WTC11 (cell line): ENCODE data around the gene GRID2. TPM values are rescaled to one million over a fixed set of nuclear protein-coding genes. Genes with fewer than 3 reads are reported as not detected.

Experiments used
- ATAC-seq: fragments of 200-7000 bp; cut with Tn5 transposase; 2 replicates; pipeline ENCODE4 v1.10.0; 2021; ENCODE audit warnings: mild to moderate bottlenecking, moderate library complexity
- CTCF ChIA-PET: fragments of 300-600 bp; sonication (Branson Sonifier 250); formaldehyde crosslinking; loops from one replicate; lab custom pipeline; 2021; ENCODE audit warnings: antibody characterized with exemption; lab: Charles Lee
- POLR2A ChIA-PET: fragments of 350-600 bp; sonication (Branson Sonifier 250); formaldehyde crosslinking; loops from one replicate; lab custom pipeline; 2021; ENCODE audit warnings: antibody characterized with exemption; lab: Charles Lee
- DNase-seq: peaks from one replicate; pipeline ENCODE4 v3.0.0; 2021; ENCODE audit warnings: low spot score
- H3K27ac Mint-ChIP-seq: 2 replicates; pipeline ENCODE4 v1.8.0; 2021; ENCODE audit warnings: mixed read lengths
- H3K27me3 Mint-ChIP-seq: 2 replicates; pipeline ENCODE4 v1.8.0; 2021; ENCODE audit warnings: low read depth, mild to moderate bottlenecking, moderate library complexity, mixed read lengths
- H3K36me3 Mint-ChIP-seq: 2 replicates; pipeline ENCODE4 v1.8.0; 2021; ENCODE audit warnings: mixed read lengths
- H3K4me1 Mint-ChIP-seq: 2 replicates; pipeline ENCODE4 v1.8.0; 2022; ENCODE audit warnings: mixed read lengths
- H3K4me3 Mint-ChIP-seq: 2 replicates; pipeline ENCODE4 v1.8.0; 2021; ENCODE audit warnings: mild to moderate bottlenecking, moderate library complexity, mixed read lengths
- H3K9me3 Mint-ChIP-seq: 2 replicates; pipeline ENCODE4 v1.8.0; 2021; ENCODE audit warnings: mixed read lengths
- CBFB ChIP-seq: sonication (generic); formaldehyde crosslinking; IDR thresholded peaks from 2 replicates; pipeline ENCODE4 v1.8.1; 2022; ENCODE audit warnings: mild to moderate bottlenecking, low read depth, missing genetic modification reagents
- CREB1 ChIP-seq: sonication (generic); formaldehyde crosslinking; IDR thresholded peaks from 2 replicates; pipeline ENCODE4 v1.8.0; 2023; ENCODE audit warnings: mild to moderate bottlenecking, missing genetic modification reagents
- ELF4 ChIP-seq: sonication (generic); formaldehyde crosslinking; IDR thresholded peaks from 2 replicates; pipeline ENCODE4 v1.8.1; 2022; ENCODE audit warnings: low read depth, mild to moderate bottlenecking, moderate library complexity, missing genetic modification reagents
- IRF2 ChIP-seq: sonication (generic); formaldehyde crosslinking; IDR thresholded peaks from 2 replicates; pipeline ENCODE4 v1.8.0; 2022; ENCODE audit warnings: low read depth, missing genetic modification reagents, borderline replicate concordance
- MXD4 ChIP-seq: fragments of 250-450 bp; sonication (Bioruptor Pico); IDR thresholded peaks from 2 replicates; pipeline ENCODE4 v1.8.0; 2021; ENCODE audit warnings: mild to moderate bottlenecking, moderate library complexity, borderline replicate concordance
- MYBL2 ChIP-seq: sonication (generic); formaldehyde crosslinking; IDR thresholded peaks from 2 replicates; pipeline ENCODE4 v1.8.1; 2023; ENCODE audit warnings: mild to moderate bottlenecking, moderate library complexity, missing genetic modification reagents
- NFYB ChIP-seq: sonication (generic); formaldehyde crosslinking; conservative IDR thresholded peaks from 2 replicates; pipeline ENCODE4 v1.8.0; 2022; ENCODE audit warnings: low read depth, missing genetic modification reagents
- SMAD3 ChIP-seq: sonication (generic); formaldehyde crosslinking; IDR thresholded peaks from 2 replicates; pipeline ENCODE4 v1.8.0; 2022; ENCODE audit warnings: missing genetic modification reagents, mild to moderate bottlenecking, borderline replicate concordance
- SOX15 ChIP-seq: fragments of 250-450 bp; sonication (Bioruptor Pico); IDR thresholded peaks from 2 replicates; pipeline ENCODE4 v1.9.0; 2021; ENCODE audit warnings: mild to moderate bottlenecking
- TEAD1 ChIP-seq: sonication (generic); formaldehyde crosslinking; IDR thresholded peaks from 2 replicates; pipeline ENCODE4 v1.8.0; 2022; ENCODE audit warnings: mild to moderate bottlenecking, missing genetic modification reagents
- USF1 ChIP-seq: sonication (generic); formaldehyde crosslinking; IDR thresholded peaks from 2 replicates; pipeline ENCODE4 v1.8.0; 2022; ENCODE audit warnings: mild to moderate bottlenecking, missing genetic modification reagents
- USF2 ChIP-seq: sonication (generic); formaldehyde crosslinking; IDR thresholded peaks from 2 replicates; pipeline ENCODE4 v1.8.1; 2023; ENCODE audit warnings: mild to moderate bottlenecking, missing genetic modification reagents, moderate library complexity
- ZBTB21 ChIP-seq: sonication (generic); formaldehyde crosslinking; IDR thresholded peaks from 2 replicates; pipeline ENCODE4 v1.8.1; 2023; ENCODE audit warnings: mild to moderate bottlenecking, missing genetic modification reagents, borderline replicate concordance
- ZNF219 ChIP-seq: sonication (generic); formaldehyde crosslinking; IDR thresholded peaks from 2 replicates; pipeline ENCODE4 v1.8.0; 2023; ENCODE audit warnings: missing genetic modification reagents, mild to moderate bottlenecking, borderline replicate concordance
- ZNF232 ChIP-seq: sonication (generic); formaldehyde crosslinking; IDR thresholded peaks from 2 replicates; pipeline ENCODE4 v1.8.0; 2022; ENCODE audit warnings: mild to moderate bottlenecking, missing genetic modification reagents
- ZNF396 ChIP-seq: fragments of 250-450 bp; sonication (Bioruptor Pico); IDR thresholded peaks from 2 replicates; pipeline ENCODE4 v1.8.0; 2021; ENCODE audit warnings: mild to moderate bottlenecking, moderate library complexity, borderline replicate concordance
- ZNF423 ChIP-seq: fragments of 250-450 bp; sonication (Bioruptor Pico); IDR thresholded peaks from 2 replicates; pipeline ENCODE4 v2.1.2; 2022; ENCODE audit warnings: mild to moderate bottlenecking, moderate library complexity
- ZNF671 ChIP-seq: fragments of 250-450 bp; sonication (Bioruptor Pico); IDR thresholded peaks from 2 replicates; pipeline ENCODE4 v1.8.0; 2021; ENCODE audit warnings: mild to moderate bottlenecking
- total RNA-seq: library from RNA; stranded (reverse); gene quantifications from 3 replicates; pipeline ENCODE4 v1.2.3, GENCODE V29; 2021

The GRID2 gene
- total RNA-seq, 1 experiment from 2014 or later: 26.8 TPM

GRCh38 chr4:93731456-93731855 lies 1427.7 kb downstream of the GRID2 start (continued):
- TF ChIP-seq USF1 (CRISPR knock-in tag): no peak

- no peak for DNase-seq
- Mint-ChIP-seq H3K27me3 (no peaks in the 10 kb centered on the region), H3K4me3 (no peak overlapping the region), H3K9me3 (no peaks in the 10 kb centered on the region), H3K27ac (no peak overlapping the region), H3K36me3 (no peaks in the 10 kb centered on the region), H3K4me1 (peaks cover 38% of the 10 kb centered on the region)
- POLR2A ChIA-PET: no interaction called here
- ATAC-seq: no peak
- TF ChIP-seq USF2 (CRISPR knock-in tag): no peak
- TF ChIP-seq SMAD3 (CRISPR knock-in tag): no peak
- no peak for TF ChIP-seq ZNF423 (CRISPR knock-in tag)
- no peak for TF ChIP-seq MYBL2 (CRISPR knock-in tag)
- no peak for TF ChIP-seq NFYB (CRISPR knock-in tag)
- no peak for TF ChIP-seq ZNF219
- CTCF ChIA-PET: no interaction called here
Observed at GRCh38 chr4:93732509-93732908, 1428.7 kb downstream of the GRID2 start.

GRCh38 chr4:93740890-93741289 lies 1437.1 kb downstream of the GRID2 start:
- no peak overlapping the region for H3K4me3 Mint-ChIP-seq
- POLR2A ChIA-PET: no interaction called here
- peaks cover 6% of the 10 kb centered on the region for H3K4me1 Mint-ChIP-seq
- no peak for DNase-seq
- TF ChIP-seq ZNF232 (CRISPR knock-in tag) (no peak), MXD4 (CRISPR knock-in tag) (no peak), ZBTB21 (no peak), MYBL2 (CRISPR knock-in tag) (no peak)
- ATAC-seq: no peak
- CTCF ChIA-PET: no interaction called here
- no peaks in the 10 kb centered on the region for H3K27me3 Mint-ChIP-seq
- H3K9me3 Mint-ChIP-seq: peaks cover 4% of the 10 kb centered on the region
- H3K36me3 Mint-ChIP-seq: no peaks in the 10 kb centered on the region
- no peak overlapping the region for H3K27ac Mint-ChIP-seq

- DNase-seq: no peak
- H3K27me3 Mint-ChIP-seq: no peaks in the 10 kb centered on the region
- no peaks in the 10 kb centered on the region for H3K36me3 Mint-ChIP-seq
- no peak for TF ChIP-seq CBFB (CRISPR knock-in tag)
- no peak for TF ChIP-seq ZNF671 (CRISPR knock-in tag)
- H3K4me3 Mint-ChIP-seq: no peak overlapping the region
- POLR2A ChIA-PET: no interaction called here
- CTCF ChIA-PET: no interaction called here
- peaks cover 4% of the 10 kb centered on the region for H3K9me3 Mint-ChIP-seq
- no peak overlapping the region for H3K27ac Mint-ChIP-seq
- no peak for ATAC-seq
- H3K4me1 Mint-ChIP-seq: peaks cover 6% of the 10 kb centered on the region
Observed at GRCh38 chr4:93743022-93743421, 1439.3 kb downstream of the GRID2 start.

GRCh38 chr4:93743635-93744034 lies 1439.9 kb downstream of the GRID2 start:
- no peaks in the 10 kb centered on the region for H3K36me3 Mint-ChIP-seq
- no peak overlapping the region for H3K27ac Mint-ChIP-seq
- no peak for TF ChIP-seq USF1 (CRISPR knock-in tag)
- no peak for TF ChIP-seq IRF2 (CRISPR knock-in tag)
- no peaks in the 10 kb centered on the region for H3K27me3 Mint-ChIP-seq
- H3K9me3 Mint-ChIP-seq: peaks cover 4% of the 10 kb centered on the region
- DNase-seq (no peak), ATAC-seq (no peak)
- no peak overlapping the region for H3K4me3 Mint-ChIP-seq
- ChIA-PET CTCF (no interaction called here), POLR2A (no interaction called here)
- peaks cover 10% of the 10 kb centered on the region for H3K4me1 Mint-ChIP-seq

- POLR2A ChIA-PET: no interaction called here
- no peak for TF ChIP-seq SOX15 (CRISPR knock-in tag)
- TF ChIP-seq TEAD1 (CRISPR knock-in tag): no peak
- TF ChIP-seq NFYB (CRISPR knock-in tag): no peak
- no peak for TF ChIP-seq CREB1 (CRISPR knock-in tag)
- TF ChIP-seq ZNF396 (CRISPR knock-in tag): no peak
- no peak for TF ChIP-seq ELF4
- TF ChIP-seq, all 79 proteins: peak for 0
- DNase-seq (no peak), ATAC-seq (no peak)
- Mint-ChIP-seq H3K9me3 (peaks cover 4% of the 10 kb centered on the region), H3K4me1 (peaks cover 21% of the 10 kb centered on the region), H3K27ac (no peak overlapping the region), H3K36me3 (no peaks in the 10 kb centered on the region), H3K27me3 (no peaks in the 10 kb centered on the region), H3K4me3 (no peak overlapping the region)
- CTCF ChIA-PET: interaction anchor here (1.3 kb wide), 1 partner anchor 35 kb away, joined by 3 read pairs; no protein-coding TSS in a partner anchor
Observed at GRCh38 chr4:93744961-93745360, 1441.2 kb downstream of the GRID2 start.
